ENCODE results near the gene KCNAB2.

Gene KCNAB2

DNA sequence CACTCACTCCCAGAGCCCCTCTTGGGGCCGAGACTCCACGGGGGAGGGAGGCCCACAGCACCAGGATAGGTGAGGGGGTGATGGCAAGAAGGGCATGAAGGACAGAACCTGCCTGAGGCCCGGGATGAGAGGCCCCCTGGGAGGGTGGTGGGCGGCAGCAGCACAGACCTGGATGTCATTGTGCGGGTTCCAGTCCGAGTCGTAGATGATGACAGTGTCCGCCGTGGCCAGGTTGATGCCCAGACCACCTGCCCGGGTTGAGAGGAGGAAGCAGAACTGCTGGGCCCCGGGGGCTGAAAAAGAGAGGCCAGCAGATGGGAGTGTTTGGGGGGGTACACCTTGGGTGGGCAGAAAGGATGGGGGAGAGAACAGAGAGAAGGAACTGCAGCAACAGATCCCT, 84.3 kb downstream of the KCNAB2 start:
- DNase-seq (ENCODE audit: insufficient read length) (no peak), FAIRE-seq (no peak)
- TF ChIP-seq TAF1 (IDR thresholded peaks at IDR 0.05; ENCODE audit: borderline replicate concordance, low read depth, low read length): no peak
- no peak for TF ChIP-seq POLR2AphosphoS5 (IDR thresholded peaks at IDR 0.05; ENCODE audit: low read depth, low read length)
- TF ChIP-seq POLR2A (IDR thresholded peaks at IDR 0.05; ENCODE audit: low read depth, low read length): no peak

DNA sequence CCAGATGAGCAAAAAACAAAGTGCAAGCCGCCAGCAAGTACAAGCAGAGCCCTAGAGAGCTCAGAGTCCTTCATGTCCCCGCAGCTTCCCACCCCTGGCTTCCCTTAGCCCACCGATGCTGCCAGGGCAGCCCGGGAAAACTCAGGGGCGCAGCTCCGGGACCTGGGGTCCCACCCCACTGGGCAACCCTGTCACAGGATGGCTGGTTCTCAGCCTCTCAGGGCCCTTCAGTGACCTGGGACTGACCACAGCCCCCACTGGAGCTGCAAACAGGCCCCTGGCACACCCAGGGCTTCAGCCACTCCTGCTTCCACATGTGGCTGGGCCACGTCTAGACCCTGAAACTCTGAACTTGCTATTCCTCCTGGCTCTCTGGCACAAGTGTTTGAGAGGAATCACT, 84.9 kb downstream of the KCNAB2 start:
- FAIRE-seq: no peak
- no peak for DNase-seq (ENCODE audit: insufficient read length)
- TF ChIP-seq POLR2A (IDR thresholded peaks at IDR 0.05; ENCODE audit: low read depth, low read length) (no peak), TAF1 (IDR thresholded peaks at IDR 0.05; ENCODE audit: borderline replicate concordance, low read depth, low read length) (no peak), POLR2AphosphoS5 (IDR thresholded peaks at IDR 0.05; ENCODE audit: low read depth, low read length) (no peak)

DNA sequence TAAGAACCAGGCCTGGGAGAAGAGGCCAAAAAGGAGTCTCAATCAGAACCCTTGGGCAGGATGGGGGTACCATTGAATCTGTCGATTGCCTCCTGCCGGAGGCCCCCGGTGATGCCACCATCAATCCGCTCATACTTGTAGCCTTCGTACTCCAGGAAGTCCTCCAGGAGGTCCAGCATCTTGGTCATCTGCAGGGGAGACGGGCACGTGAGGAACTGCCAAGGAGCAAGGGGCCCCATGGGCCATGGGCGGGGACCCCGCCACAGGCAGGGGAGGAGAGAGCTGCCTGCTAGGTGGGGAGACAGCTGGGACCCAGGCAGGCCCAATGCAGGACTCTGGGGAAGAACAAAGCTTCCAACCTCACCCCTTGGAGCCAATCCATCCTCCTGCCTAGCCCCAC, 85.9 kb downstream of the KCNAB2 start:
- TF ChIP-seq TAF1 (IDR thresholded peaks at IDR 0.05; ENCODE audit: borderline replicate concordance, low read depth, low read length) (no peak), POLR2A (IDR thresholded peaks at IDR 0.05; ENCODE audit: low read depth, low read length) (no peak), POLR2AphosphoS5 (IDR thresholded peaks at IDR 0.05; ENCODE audit: low read depth, low read length) (no peak)
- DNase-seq (ENCODE audit: insufficient read length) (no peak), FAIRE-seq (no peak)

DNA sequence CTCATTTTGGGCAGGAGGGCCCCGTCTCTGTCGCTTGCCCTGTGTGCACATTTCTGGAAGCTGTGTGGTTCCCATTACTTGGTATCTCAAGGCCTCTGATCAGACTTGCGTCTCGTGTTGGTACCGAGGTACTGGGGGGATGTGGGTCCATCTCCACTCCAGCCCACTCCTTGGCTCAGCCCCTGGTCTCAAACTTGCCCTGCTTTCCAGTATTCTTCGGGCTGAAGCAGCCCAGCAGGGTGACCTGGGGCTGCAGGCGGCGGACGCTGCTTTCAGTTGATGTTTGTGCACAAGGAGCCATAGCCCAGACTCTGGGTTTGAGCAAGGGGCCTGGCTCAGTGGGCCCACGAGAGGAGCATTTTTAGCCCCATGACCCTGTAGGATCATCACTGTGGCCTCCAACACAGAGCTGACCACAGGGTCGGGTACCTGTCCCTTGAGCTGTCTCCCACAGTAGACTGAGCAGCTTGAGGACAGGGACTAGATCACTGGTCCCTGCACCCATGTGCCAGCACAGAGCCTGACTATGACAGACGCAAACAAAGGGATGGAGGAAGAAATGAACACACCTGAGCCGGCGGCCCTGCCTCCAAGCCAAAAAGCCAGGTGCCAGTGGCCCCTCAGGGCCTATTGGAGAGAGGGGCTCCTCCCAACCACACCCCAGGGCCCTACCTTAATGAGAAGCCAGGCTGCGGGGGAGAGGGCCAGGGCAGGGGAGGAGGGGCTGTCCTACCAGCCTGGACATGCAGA, 87.6 kb downstream of the KCNAB2 start:
- DNase-seq (ENCODE audit: insufficient read length): no peak
- TF ChIP-seq POLR2A (IDR thresholded peaks at IDR 0.05; ENCODE audit: low read depth, low read length): no peak
- TF ChIP-seq TAF1 (IDR thresholded peaks at IDR 0.05; ENCODE audit: borderline replicate concordance, low read depth, low read length): no peak
- TF ChIP-seq POLR2AphosphoS5 (IDR thresholded peaks at IDR 0.05; ENCODE audit: low read depth, low read length): no peak
- FAIRE-seq: no peak

DNA sequence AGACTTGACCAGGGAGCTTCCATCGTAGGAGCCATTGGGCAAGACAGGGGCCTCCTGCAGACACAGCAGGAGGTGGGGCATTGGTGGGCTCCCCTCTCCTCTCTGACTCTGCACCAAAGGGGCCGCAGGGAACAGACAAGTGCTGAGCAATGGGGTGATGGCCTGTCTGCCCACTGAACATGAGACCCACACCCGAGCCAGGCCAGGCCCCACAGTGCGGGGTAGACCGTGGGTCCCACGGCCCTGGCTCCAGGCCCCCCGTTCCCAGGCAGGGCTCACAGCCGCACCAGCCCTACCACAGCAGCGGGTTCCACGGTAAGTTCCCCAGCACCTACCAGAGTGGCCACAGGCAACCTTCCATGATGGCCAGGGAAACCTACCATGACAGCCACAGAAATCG, 88.5 kb downstream of the KCNAB2 start:
- DNase-seq (ENCODE audit: insufficient read length) (no peak), FAIRE-seq (no peak)
- TF ChIP-seq POLR2AphosphoS5 (IDR thresholded peaks at IDR 0.05; ENCODE audit: low read depth, low read length): no peak
- no peak for TF ChIP-seq POLR2A (IDR thresholded peaks at IDR 0.05; ENCODE audit: low read depth, low read length)
- TF ChIP-seq TAF1 (IDR thresholded peaks at IDR 0.05; ENCODE audit: borderline replicate concordance, low read depth, low read length): no peak

DNA sequence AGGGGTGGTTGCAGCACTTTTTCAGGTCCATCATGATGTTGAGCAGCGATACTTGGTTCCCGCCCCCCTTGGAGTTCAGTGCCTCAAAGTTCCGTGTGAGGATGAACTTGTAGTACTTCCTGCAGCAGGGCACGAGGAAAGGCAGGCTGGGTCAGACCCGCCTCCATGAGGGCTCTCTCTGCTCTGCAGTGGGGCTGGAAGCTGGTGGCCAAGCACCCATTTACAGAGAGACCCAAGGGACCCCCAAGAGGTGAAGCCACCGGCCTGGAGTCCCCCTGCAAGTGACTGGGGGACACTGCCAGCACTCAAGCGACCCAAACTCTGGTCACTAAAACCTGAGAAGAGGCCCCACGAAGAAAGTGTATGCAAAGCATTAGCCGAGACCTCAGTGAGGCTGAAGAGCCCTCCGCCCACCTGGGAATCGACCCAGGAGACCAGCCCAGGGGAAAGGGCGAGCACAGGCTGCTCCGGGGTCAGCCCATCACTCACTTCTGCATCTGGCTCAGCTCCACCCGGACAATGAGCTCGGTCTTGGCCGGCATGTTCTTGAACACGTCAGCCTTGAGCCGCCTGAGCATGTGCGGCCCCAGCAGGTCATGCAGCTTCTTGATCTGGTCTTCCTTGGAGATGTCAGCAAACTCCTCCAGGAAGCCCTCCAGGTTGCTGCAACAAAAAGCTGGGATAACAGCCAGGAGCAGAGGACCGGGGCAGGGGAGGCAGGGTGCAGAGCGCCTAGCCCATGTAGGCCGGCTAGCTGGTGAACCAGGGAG, 89.2 kb downstream of the KCNAB2 start:
- FAIRE-seq (no peak), DNase-seq (ENCODE audit: insufficient read length) (no peak)
- TF ChIP-seq POLR2AphosphoS5 (IDR thresholded peaks at IDR 0.05; ENCODE audit: low read depth, low read length) (no peak), POLR2A (IDR thresholded peaks at IDR 0.05; ENCODE audit: low read depth, low read length) (no peak), TAF1 (IDR thresholded peaks at IDR 0.05; ENCODE audit: borderline replicate concordance, low read depth, low read length) (no peak)

DNA sequence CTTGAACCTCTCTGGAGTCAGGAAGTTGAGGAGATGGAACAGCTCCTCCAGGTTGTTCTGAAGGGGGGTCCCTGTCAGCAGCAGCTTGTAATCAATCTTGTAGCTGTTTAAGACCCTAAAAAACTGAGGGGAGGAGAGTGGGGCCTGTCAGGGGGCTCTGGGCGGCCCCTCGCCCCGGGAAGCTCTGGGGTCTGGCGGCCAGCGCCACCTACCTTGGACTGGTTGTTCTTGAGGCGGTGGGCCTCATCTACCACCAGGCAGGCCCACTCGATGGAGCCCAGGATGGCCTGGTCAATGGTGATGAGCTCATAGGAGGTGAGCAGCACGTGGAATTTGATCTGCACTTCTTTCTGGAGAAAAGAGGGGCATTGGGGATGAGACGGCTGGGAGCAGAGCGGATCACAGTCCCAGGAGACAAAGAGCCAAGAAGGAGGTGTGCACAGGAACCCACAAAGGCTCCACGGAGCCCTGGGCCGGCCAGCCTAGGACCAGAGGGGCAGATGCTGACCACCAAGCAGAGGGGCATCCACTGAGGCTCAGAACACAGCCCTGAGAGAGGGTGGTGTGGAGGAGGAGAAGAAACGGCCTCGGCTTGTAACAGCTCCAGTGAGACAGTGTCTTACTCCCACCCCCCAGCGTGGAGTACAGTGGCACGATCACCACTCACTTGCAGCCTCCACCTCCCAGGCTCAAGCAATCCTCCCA, 91.0 kb downstream of the KCNAB2 start:
- TF ChIP-seq POLR2A (IDR thresholded peaks at IDR 0.05; ENCODE audit: low read depth, low read length): no peak
- TF ChIP-seq POLR2AphosphoS5 (IDR thresholded peaks at IDR 0.05; ENCODE audit: low read depth, low read length): no peak
- TF ChIP-seq TAF1 (IDR thresholded peaks at IDR 0.05; ENCODE audit: borderline replicate concordance, low read depth, low read length): no peak
- no peak for FAIRE-seq
- no peak for DNase-seq (ENCODE audit: insufficient read length)

DNA sequence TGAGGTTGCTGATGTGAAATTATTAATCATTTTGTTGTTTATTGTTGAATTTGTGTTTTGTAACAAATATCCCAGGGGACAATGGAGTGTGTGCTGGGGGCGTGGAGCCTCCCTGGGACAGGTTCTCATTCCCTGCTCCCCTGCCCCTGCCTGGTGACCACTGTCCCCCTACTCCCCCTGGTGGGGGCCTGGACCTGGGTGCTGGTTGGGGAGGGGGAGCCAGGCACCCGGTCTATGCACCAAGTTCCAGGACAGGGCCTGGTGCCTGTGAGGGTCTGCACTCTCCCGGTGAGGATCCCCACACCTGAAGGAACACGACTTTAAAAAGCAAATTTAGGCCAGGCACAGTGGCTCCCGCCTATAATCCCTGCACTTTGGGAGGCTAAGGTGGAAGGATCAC, 92.1 kb downstream of the KCNAB2 start:
- TF ChIP-seq POLR2AphosphoS5 (IDR thresholded peaks at IDR 0.05; ENCODE audit: low read depth, low read length) (no peak), TAF1 (IDR thresholded peaks at IDR 0.05; ENCODE audit: borderline replicate concordance, low read depth, low read length) (no peak)
- no peak for FAIRE-seq
- DNase-seq (ENCODE audit: insufficient read length): no peak

DNA sequence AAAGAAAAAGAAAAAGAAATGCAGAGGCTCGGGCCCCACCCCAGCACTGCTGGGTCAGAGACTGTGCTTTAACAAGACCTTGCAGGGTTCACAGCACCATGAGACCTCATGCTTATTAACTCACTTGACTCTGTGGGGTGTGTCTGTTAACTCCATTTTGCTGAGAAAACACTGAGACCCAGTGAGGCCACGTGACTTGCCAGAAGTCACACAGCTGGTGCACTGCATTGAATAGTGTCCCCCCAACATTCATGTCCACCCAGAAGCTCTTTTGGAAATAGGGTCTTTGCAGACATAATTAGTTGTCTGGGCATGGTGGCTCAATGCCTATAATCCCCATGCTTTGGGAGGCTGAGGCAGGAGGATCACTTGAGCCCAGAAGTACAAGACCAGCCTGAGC, 94.7 kb downstream of the KCNAB2 start:
- no peak for TF ChIP-seq POLR2A (IDR thresholded peaks at IDR 0.05; ENCODE audit: low read depth, low read length)
- TF ChIP-seq POLR2AphosphoS5 (IDR thresholded peaks at IDR 0.05; ENCODE audit: low read depth, low read length): no peak
- no peak for TF ChIP-seq TAF1 (IDR thresholded peaks at IDR 0.05; ENCODE audit: borderline replicate concordance, low read depth, low read length)
- FAIRE-seq (no peak), DNase-seq (ENCODE audit: insufficient read length) (no peak)

DNA sequence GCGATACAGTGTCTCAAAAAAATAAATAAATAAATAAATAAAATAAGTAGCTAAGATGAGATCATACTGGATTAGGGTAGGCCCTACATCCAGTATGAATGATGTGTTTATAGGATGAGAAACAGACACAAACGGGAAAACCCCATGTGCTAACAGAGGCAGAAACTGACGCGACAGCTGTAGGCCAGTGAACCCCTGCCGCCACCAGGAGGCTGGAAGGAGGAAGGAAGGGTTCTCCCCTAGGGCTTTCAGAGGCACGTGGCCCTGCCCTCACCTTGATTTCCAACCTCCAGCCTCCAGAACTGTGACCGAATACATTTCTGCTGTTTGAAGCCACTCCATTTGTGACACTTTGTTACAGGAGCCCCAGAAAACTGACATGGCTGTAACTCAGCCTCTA, 95.9 kb downstream of the KCNAB2 start:
- DNase-seq (ENCODE audit: insufficient read length) (no peak), FAIRE-seq (no peak)
- no peak for TF ChIP-seq POLR2AphosphoS5 (IDR thresholded peaks at IDR 0.05; ENCODE audit: low read depth, low read length)
- TF ChIP-seq POLR2A (IDR thresholded peaks at IDR 0.05; ENCODE audit: low read depth, low read length): no peak
- no peak for TF ChIP-seq TAF1 (IDR thresholded peaks at IDR 0.05; ENCODE audit: borderline replicate concordance, low read depth, low read length)

DNA sequence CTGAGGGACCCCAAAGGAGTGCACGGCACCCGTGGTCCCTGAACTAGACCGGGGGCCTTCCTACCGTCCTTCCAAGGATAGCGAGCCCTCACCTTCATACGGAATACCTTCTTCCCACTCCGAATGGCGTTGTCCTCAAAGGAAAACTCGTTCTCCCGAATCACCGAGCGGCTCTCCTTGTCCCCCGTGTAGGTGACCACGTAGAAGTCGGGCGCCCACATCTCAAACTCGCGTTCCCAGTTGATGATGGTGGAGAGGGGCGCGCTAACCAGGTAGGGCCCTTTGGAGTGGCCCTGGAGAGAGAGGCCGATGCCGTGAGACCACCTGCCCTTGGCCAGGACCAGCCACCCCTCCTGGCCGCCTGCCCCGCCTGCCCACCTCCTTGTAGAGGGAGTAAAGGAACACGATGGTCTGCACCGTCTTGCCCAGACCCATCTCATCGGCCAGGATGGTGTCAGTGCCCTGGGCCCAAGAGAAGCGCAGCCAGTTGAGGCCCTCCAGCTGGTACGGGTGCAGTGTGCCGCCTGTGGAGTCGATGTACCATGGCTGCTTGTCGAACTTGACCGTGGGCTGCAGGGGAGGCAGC, 96.4 kb downstream of the KCNAB2 start:
- no peak for FAIRE-seq
- DNase-seq (ENCODE audit: insufficient read length): no peak
- no peak for TF ChIP-seq POLR2A (IDR thresholded peaks at IDR 0.05; ENCODE audit: low read depth, low read length)

All from GM12892 (cell line).